HS-27A (cell line): ENCODE measurements around the gene NNT.
A peak's percentile ranks its signal among the peaks of the same experiment; 100 is the strongest.
"Not testable (repeated sequence)": the region's sequence is repeated elsewhere in the genome, so short reads cannot be mapped to it uniquely, and the experiment has no call there.

ENCODE experiments used
- DNase-seq: peaks from one replicate; pipeline ENCODE4 v3.0.0-alpha.2; 2012; ENCODE audit warnings: low read depth, missing footprints

NNT gene

DNA sequence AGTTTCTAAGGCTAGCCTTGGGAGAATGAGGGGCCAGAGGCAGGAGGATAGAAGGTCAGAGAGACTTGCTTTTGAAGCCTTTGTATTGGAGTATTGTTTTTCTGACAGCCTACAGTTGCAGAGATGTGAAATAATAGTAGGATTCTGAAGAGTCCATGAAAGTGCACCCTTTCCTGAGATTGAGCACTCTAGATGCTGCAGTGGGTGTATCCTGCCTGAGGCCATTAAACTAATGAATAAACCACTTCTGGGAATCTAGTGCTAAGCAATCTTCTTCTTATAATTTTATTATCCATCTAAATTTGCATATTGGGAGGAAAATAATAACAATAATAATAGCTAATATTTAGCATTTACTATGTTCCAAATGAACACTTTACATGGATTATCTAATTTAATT is 19.3 kb upstream of the NNT start:
- no peak for DNase-seq

DNA sequence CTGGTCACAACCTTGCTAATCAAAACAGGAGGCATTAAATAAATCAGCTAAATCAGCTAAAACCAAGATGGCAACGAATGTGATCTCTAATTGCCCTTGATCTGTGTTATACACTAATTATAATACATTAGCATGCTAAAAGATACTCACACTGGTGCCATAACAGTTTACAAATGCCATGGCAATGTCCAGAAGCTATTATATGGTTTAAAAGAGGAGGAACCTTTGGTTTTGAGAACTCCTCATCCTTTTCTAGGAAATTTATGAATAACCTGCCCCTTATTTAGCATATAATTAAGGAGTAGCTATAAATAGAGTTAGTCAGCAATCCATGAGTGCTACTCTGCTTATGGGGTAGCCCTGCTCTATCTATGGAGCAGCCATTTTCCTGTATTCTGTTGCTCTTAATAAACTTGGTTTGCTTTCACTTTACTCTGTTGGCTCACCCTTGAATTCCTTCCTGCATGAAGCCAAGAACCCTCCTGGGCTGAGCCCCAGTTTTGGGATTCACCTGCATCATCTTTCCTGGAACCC is 18.7 kb upstream of the NNT start:
- no peak for DNase-seq

DNA sequence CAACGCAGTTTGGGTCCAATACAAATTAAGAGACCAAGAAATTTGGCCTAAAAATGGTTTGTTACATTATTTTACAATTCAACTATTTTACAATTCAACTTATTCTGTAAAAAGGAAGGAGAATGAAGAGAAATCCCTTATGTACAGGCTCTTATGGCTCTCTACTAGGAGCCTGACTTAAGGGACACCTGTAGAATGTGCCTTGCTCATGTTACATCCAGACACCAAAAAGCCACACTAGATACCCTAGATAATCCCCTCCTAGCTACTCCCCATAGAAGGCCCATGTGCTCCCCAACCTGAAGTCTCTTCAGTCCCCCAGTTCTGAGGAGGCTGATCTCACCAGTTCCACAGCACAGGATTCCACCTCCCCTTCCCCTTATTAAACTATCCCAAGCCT is 14.1 kb upstream of the NNT start:
- DNase-seq: no peak

DNA sequence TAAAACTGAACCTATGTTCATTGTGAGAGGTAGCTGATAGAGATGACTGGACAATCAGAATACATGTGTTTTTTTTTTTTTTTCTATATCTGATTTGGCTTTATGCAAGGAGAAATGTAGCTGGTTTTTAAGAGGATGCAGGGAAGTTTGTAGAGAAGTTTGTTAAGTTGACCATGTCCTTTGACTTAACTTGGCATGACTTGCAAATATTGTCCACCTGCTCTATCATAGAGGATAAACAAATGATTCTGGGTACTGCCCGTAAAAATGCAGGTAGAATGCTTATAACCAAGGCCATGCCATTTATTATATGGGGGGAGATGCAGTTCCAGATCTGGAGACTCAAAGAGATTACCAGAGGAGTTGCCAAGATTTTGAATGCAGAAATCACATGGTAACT is 13.7 kb upstream of the NNT start:
- no peak for DNase-seq

DNA sequence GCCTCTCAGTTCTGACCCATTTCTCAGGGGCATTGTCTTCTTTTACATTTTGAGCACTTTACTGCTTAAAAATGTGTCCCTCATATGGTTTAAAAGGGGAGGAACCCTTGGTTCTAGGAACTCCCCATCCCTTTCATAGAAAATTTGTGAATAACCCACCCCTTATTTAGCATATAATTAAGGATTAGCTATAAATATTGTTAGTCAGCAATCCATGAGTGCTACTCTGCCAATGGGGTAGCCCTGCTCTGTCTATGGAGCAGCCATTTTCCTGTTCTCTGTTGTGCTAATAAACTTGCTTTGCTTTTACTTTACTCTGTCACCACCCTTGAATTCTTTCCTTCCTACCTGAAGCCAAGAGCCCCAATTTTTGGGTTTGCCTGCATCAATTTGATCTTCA is 12.3 kb upstream of the NNT start:
- DNase-seq: no peak

DNA sequence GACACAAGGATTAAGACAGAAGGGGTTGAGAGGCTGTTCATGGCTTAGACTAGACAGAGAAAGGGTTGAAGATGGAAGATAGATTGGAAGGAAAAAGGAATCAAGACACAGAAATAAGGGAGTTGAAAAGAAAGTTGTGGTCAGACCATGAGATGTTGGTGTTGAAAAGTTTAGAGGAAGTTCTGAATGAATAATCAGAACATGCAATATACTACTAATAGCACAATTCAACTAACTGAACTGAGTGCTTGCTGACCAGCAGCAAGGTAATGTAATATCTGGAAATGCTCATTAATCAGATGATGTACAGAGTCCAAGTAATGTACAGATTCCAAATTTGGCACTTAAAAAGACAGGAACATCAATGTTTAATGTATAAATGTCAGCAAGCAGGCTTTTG is 10.6 kb upstream of the NNT start:
- DNase-seq: no peak

DNA sequence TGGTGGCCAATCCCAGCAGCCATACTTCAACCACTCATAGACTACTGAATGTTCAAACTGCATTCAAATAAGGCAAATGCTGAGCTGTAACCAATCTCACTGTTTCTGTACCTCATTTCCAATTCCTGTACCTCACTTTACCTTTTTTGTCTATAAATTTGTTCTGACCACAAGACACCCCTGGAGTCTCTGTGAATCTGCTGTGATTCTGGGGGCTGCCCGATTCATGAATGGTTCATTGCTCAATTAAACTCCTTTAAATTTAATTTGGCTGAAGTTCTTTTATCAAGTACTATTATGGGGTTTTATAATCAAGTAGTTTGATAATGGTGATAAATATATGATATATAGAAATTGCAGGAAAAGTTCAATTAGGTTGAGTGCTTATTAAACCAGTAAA is 4.1 kb upstream of the NNT start:
- not testable (repeated sequence) for DNase-seq

DNA sequence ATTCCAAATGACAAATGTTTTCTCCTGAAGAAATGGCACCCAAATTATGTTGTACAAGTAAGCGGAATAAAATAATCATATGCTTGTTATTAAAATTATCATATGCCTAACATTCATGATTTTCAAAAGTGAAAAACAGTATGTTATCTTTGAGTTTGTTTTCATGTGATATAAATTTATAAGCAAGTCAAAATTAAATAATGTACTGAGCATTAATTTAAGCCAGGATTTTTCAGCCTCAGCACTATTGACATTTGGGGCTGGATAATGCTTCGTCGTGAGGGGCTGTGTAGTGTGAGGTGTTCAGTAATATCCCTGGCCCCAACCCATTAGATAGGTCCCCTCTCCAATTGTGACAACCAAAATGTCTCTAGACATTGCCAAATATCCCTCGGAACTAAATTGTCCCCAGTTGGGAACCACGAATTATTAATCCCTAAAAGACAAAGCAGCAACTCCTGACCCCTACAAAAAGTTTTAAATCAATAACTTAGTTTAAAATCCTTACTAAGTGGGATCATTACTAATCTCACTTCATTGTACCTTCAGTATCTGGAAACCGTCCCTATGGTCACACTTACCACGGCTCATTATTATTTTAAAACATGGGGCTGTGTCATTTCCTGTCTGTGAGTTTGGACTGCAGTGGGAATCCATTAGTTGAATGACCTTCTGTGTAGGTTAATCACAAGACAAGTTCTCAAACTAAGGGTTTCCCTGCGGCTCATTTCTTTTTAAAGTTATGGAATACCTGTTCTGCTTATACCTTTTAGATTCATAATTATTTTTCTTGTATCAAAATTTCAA is 1.3 kb upstream of the NNT start:
- DNase-seq: peak; percentile 30

DNA sequence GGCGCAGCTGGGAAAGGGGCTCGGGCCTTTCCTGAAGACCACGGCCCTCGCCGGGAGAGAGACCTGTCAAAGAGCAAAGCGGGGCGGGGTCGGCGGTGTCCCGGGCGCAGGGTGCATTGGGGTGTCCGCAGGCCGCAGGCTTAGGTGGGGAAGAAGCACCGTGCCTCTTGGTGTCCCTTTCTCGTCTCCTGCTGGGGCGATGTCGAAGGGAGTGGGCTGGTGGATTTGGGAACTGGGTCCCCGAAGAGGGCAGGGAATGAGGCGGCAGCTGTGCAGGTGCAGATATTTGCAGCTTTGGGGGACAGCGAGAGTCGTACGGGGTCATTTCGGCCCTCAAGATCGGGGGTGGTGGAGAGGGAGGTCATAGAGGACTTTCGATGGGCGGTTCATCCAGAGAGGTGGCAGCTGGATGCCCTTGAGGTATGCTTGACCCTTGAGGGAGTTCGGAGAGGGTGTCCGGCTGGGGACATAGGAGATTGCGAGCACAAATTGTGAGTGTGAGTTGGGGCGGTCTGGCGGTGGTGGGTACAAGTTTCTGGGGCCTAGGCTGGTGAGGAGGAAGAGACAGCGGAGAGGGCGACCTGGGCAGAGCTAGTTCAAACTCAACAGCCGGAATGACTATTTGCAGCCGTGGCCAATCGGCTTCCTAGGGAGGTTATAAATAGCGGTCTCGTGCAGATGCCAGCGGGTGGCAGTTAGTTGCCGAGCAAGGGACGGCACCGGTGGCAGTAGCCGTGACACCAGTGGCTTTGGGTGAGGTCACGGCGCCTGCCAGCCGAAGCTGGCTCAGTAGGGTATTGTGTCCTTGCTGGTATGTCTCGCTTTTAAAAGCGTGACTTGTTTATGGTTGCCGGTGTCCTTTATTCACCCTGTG is 601 bp downstream of the NNT start:
- DNase-seq: peak; percentile 5

DNA sequence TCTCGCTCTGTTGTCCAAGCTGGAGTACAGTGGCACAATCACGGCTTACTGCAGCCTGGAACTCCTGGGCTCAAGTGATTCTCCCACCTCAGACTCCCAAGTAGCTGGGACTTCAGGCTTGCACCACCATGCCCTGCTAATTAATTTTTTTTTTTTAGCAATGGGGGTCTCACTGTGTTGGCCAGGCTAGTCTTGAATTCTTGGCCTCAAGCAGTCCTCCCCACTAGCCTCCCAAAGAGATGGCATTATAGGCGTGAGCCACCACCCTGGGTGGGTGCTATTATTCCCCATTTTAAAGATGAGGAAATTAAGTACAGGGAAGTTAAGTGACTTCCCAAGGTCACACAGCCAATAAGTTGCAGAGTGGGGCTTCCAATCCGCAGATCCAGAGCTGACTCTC is 1.7 kb downstream of the NNT start:
- no peak for DNase-seq

DNA sequence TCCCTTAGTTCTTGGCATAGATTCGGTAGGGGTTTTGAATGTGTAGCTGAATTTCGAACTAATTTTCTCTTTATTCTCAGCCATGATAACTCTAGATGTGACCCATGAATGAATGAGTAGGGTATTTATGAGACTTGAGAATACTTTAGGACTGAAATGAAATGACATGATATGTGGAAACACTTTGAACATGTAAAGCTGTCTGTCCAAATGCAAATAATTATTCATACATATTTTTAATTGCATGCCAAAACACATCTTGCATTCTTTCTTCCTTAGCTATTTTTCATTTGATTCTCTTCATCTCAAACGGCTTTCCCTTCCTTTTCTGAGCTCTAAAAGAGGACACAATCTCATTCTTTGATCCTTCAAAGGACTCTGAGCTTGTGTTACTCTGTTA is 3.4 kb downstream of the NNT start:
- DNase-seq: no peak

DNA sequence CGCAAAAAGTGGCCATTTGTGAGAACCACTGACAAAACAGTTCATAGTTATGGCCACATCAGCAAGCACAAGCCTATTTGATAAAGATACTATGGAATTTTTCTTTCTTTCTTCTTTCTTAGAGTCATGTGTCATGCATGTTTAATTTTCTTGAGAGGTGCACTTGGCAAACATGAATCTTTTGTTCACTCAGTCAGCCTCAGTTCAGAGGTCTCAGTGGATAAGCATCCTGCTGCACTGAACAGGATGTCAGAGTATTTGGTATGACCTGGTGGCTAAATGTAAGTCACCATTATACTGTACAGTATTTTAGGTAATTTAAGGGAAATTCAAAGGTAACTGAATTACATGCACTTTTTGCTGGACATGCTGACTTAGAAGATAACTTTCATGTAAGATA is 5.4 kb downstream of the NNT start:
- no peak for DNase-seq

DNA sequence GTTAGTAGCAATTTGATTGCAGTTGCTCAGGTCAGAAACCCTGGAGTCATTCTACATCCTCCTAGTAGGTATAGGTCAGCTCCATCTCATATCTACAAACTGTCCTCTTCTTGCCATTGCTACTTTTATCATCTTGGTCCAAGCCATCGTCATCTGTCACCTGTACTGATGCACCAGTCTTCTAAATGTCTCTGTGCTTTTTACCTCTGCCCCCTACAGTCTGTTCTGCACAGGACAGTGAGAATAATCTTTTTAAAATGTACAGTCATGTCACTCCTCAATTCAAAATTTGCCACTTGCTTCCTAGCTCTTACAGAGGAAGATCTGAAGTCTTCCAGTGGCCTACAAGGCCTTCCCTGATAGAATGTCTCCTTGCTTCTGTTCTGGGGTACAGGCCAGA is 6.8 kb downstream of the NNT start:
- no peak for DNase-seq

DNA sequence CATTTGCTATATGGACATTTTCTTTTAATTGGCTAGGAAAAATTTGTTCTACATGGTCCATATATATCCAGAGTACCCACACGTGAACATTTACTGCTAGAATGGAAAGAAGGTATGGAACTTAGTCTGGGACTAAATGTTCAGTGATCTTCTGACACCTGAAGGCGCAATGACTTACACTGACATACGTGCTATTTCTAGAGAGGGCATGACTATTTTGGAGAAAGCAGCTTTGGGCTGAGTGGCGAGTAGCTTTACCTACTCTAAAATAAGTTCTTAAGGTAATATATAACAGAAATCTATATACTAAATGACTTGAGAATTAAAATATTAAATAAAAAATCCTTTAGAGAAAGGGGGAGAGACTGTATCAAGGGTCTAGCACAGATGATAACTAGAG is 10.4 kb downstream of the NNT start:
- DNase-seq: no peak

DNA sequence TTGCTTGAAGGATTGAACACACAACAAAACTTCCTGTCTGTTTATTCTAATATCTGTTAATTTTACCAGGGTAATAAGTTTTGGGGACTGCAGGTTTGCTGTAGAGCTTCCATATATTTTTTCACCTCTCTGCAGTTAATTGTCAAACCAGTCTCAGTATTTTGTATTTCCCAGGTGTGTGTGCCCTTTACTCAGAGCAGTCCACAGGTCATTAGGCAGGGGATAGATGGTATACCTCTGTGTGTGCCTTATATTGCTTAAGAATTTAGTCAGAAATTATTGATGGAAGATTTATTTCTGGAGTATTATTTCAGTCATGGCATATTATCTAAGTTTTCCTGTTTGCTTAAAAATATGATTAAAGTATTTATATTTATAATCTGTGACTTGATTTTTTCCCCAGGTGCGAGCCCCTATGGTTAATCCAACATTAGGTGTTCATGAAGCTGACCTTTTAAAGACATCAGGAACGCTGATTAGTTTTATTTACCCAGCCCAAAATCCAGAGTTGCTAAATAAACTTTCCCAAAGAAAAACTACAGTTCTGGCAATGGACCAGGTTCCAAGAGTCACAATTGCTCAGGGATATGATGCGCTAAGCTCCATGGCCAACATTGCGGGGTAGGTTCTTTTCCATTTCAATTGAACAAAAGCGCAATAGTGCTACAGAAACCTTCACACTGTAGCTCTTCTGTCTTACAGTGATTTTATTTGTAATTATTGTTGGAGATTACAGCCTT is 12.6 kb downstream of the NNT start:
- no peak for DNase-seq

DNA sequence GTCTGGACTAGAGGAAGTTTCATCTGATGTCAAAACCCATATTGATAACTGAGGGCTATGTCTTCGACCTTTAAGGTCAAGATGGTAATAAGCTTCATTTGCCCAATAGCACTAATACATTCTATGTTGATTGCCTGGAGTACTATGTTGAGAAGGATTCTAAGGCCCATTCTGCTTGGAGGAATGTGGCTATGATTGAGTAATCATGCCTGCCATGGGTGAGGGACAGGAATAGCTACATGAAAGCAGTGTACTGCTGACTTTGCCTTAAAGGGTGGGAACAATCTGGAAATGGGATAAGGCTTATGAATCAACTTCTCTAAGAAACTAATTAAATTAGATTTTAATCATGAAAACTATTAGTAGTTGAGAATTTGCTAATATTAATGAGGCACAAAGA is 13.6 kb downstream of the NNT start:
- no peak for DNase-seq

DNA sequence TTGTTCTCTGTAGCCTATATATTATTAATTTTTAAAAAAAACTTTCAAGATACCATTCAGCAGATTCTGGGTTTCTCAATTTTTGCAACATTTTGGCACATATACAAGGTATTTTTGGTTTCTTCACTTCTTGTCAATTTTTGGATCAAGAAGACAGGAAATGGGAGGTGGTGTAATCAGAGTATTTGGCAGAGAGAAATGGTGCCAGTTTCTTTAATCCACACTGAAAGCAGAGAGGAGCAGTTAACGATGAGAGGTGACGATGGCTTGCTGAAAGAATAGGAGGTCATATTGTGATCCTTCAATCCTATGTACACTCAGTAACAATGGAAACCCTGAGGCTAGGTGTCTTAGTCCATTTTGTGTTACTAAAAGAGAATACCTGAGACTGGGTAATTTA is 16.4 kb downstream of the NNT start:
- DNase-seq: no peak

DNA sequence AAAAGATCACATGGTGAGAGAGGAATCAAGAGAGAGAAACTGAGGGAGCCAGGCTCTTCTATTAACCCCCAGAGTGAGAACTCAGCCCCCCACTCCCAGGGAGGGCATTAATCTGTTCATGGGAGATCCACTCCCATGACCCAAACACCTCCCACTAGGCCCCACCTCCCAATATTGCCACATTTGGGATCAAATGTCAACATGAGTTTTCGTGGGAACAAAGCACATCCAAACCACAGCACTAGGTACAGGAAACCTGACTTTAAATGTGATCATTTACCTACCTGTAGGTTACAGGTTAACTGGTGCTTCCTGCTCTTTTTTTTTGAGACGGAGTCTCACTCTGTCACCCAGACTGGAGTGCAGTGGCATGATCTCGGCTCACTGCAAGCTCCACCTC is 16.9 kb downstream of the NNT start:
- DNase-seq: no peak

DNA sequence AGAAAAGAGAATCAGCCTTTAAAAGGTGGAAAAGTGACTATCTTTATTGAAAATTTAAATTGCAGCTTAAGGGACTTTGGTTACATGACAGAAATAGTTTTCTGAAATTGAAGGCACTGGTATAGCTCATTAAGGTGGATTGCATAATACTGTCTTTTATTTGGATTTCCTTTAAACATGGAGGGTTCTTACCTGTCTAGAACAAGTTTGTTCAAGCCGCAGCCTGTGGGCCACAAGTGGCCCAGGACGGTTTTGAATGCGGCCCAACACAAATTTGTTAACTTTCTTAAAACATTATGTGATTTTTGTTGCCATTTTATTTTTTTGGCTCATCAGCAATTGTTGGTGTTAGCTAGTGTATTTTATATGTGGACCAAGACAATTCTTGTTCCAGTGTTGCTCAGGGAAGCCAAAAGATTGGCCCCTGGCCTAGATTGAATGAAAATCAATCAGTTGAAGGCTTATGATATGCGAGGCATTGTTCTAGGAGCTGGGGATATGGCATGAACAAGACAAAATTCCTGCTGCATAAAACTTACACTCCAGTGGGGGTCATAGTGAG is 18.0 kb downstream of the NNT start:
- no peak for DNase-seq

DNA sequence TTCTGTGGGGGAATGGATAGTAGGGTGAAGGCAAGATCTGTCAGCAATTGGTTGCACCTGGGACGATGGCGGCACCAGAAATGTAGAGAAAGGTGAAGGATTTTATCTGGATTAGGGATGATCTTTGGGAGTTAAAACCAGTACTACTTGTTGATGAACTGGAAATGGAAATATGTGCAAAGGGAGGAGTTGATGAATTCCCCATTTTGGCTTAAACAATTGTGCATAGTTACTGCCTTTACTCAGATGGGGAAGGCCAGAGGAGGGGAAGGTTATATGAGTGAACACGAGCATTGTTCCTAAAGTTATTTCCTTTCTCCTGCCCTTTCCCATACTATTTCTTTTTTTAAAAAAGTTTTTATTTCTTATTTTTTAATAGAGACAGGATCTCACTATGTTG is 19.1 kb downstream of the NNT start:
- DNase-seq: no peak

DNA sequence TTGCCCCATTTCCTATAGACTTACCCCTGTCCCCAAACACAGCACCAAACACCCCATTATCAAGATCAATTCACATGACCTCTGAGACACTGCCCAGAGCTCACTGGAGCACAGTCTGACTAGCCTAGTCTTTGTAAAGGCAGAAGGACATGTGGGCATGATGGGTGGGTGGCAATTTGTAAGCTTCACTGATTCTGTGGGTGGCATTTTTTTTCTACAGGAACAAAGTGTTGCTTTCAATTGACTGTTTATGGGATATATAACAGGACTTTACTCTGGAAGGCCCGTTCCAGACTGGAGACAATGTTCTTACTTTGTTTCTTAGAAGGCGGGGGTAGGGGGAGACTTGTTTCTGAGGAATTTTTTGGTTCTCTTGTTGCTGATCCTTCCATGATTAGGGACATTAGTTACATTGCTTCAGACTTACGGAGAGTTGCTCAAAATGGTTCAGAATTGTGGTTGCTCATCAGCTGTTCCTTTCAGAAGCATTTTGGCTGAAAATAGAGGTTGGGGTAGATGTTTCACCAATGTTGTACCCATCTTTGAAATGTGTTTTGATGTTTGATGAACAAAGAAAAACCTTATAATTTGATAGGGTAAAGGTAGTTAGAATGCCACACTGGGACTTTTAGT is 20.2 kb downstream of the NNT start:
- no peak for DNase-seq

DNA sequence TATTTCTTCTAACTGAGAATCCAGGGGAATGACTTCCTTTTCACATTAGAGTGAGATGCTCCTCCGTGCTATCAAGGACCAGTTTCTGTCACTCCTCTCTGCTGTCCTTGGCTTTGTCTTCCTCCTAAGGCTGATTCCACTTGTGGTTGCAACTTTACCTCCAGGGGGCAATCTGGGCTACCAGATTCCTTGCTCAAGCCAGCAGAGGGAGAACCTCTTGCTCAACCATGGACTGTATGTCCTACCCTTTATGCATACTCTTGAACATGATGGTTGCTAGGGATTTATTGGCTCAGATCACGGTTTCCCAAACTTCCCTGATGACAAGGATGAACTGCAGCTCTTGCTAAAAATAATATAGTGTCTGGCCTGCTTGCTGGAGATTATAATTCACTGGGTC is 24.0 kb downstream of the NNT start:
- peak; percentile 55 for DNase-seq
